HG03432 (cell line): ENCODE results near the gene PRSS36.
"Not testable (repeated sequence)": the region's sequence is repeated elsewhere in the genome, so short reads cannot be mapped to it uniquely, and the experiment has no call there.

Source experiments
- ATAC-seq: cut with Tn5 transposase; IDR thresholded peaks from one replicate; pipeline ENCODE4 v1.9.1; 2021; ENCODE audit warnings: mild to moderate bottlenecking, moderate library complexity; ENCODE audit not compliant: unreplicated experiment

Gene PRSS36

GRCh38 chr16:31184888-31185287 is 35.0 kb upstream of the PRSS36 start:
- no peak for ATAC-seq

- no peak for ATAC-seq
Observed at GRCh38 chr16:31183432-31184428, 33.9 kb upstream of the PRSS36 start.

- no peak for ATAC-seq
Observed at GRCh38 chr16:31182391-31182790, 32.5 kb upstream of the PRSS36 start.

- ATAC-seq: no peak
Observed at GRCh38 chr16:31181102-31181830, 31.4 kb upstream of the PRSS36 start.

GRCh38 chr16:31179747-31180459 is 30.0 kb upstream of the PRSS36 start, which contains the start of gene FUS:
TSS of gene FUS (plus strand) at chr16:31180139. CDS start at chr16:31180215, 76 bp downstream.
- ATAC-seq: peak; percentile 59

- no peak for ATAC-seq
Observed at GRCh38 chr16:31179219-31179746, 29.4 kb upstream of the PRSS36 start.

- no peak for ATAC-seq
Observed at GRCh38 chr16:31177136-31177535, 27.3 kb upstream of the PRSS36 start.

- not testable (repeated sequence) for ATAC-seq
Observed at GRCh38 chr16:31170048-31170447, 20.2 kb upstream of the PRSS36 start.

- ATAC-seq: no peak
Observed at GRCh38 chr16:31168848-31169247, 19.0 kb upstream of the PRSS36 start.

GRCh38 chr16:31167315-31167714 is 17.4 kb upstream of the PRSS36 start:
- no peak for ATAC-seq

GRCh38 chr16:31157136-31157535 is 7.3 kb upstream of the PRSS36 start:
- no peak for ATAC-seq

GRCh38 chr16:31150976-31151375 is 1.1 kb upstream of the PRSS36 start:
- ATAC-seq: not testable (repeated sequence)

- no peak for ATAC-seq
Observed at GRCh38 chr16:31149332-31149731, 534 bp downstream of the PRSS36 start.

- no peak for ATAC-seq
Observed at GRCh38 chr16:31148896-31149295, 970 bp downstream of the PRSS36 start.

- no peak for ATAC-seq
Observed at GRCh38 chr16:31148281-31148728, 1.6 kb downstream of the PRSS36 start.

GRCh38 chr16:31147574-31147973 is 2.3 kb downstream of the PRSS36 start:
- no peak for ATAC-seq

GRCh38 chr16:31145398-31145990 is 4.4 kb downstream of the PRSS36 start:
- no peak for ATAC-seq

- ATAC-seq: not testable (repeated sequence)
Observed at GRCh38 chr16:31144418-31144817, 5.4 kb downstream of the PRSS36 start.

GRCh38 chr16:31143694-31144148 is 6.1 kb downstream of the PRSS36 start:
- no peak for ATAC-seq

- no peak for ATAC-seq
Observed at GRCh38 chr16:31143011-31143693, 6.7 kb downstream of the PRSS36 start.
